Astrocyte of the cerebellum (primary cell): ENCODE results near the gene PURA.
"Not testable (repeated sequence)": the region's sequence is repeated elsewhere in the genome, so short reads cannot be mapped to it uniquely, and the experiment has no call there.

ENCODE experiments used
- DNase-seq: peaks from one replicate; pipeline ENCODE4 v3.0.0-alpha.2; 2011; ENCODE audit warnings: low read depth
- H3K4me3 ChIP-seq: 2 replicates; pipeline ENCODE4 v1.5.1; 2011; ENCODE audit warnings: mild to moderate bottlenecking, low read depth, low read length, moderate library complexity
- in situ Hi-C: cut with HindIII; loops from 2 replicates; pipeline ENCODE4 v1.10.0; 2017; ENCODE audit warnings: low sequenced_read_pairs
- TF ChIP-seq, protein P1 (sequence below): IDR thresholded peaks from 2 replicates; pipeline ENCODE4 v1.5.1; 2012; ENCODE audit warnings: low read length, low read depth, moderate library complexity, mild to moderate bottlenecking; ENCODE audit errors: missing control alignments

The PURA gene

DNA sequence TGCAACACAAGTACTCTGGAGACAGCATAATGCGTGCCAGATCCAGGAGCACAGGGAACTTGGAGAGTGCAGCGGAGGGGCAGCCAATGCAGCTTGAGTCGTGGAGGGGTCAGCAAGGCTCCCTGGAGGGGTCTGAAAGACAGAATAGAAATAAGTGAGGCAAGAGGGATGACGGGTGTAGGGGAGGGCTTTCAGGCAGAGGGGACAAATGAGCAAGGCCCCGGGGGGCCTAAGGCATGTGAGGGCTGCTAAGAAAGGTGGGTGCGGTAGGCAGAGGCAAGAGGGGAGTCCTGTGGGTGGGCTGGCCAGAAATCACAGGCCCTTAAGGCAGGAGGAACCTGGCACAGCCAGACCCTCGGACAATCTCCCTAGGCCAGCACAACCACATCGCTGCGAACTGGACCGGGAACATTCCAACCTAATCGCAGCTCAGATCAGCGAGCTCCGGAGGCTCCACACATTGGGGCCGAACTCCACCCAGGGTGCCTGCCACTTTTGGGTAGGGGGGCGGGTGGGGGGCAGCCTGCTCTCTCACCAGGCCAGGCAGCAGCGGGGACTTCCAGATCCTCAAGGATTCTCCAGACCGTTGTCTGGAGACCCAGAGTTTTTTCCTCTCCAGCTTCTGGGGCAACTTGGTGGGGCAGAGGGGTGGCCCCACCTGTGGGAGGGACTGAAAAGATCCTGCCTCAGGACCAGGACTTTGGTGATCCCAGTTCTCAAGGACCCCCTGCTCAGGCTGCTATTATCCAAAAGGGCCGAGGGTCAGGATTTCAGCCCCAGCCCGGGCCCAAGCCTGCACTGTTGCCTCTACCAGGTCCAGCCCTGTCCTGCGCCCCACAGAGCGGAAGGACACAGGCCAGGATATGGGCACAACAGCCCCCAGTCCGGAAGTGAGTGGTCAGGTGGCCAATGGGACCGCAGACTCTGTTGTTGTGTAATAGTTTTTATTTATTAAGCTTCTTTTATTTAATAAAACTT is 38.4 kb downstream of the PURA start:
- in situ Hi-C loops = no loop called here
- no peak overlapping the region for H3K4me3 ChIP-seq
- DNase-seq = no peak
- TF ChIP-seq, protein P1, sequence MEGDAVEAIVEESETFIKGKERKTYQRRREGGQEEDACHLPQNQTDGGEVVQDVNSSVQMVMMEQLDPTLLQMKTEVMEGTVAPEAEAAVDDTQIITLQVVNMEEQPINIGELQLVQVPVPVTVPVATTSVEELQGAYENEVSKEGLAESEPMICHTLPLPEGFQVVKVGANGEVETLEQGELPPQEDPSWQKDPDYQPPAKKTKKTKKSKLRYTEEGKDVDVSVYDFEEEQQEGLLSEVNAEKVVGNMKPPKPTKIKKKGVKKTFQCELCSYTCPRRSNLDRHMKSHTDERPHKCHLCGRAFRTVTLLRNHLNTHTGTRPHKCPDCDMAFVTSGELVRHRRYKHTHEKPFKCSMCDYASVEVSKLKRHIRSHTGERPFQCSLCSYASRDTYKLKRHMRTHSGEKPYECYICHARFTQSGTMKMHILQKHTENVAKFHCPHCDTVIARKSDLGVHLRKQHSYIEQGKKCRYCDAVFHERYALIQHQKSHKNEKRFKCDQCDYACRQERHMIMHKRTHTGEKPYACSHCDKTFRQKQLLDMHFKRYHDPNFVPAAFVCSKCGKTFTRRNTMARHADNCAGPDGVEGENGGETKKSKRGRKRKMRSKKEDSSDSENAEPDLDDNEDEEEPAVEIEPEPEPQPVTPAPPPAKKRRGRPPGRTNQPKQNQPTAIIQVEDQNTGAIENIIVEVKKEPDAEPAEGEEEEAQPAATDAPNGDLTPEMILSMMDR = no peak

DNA sequence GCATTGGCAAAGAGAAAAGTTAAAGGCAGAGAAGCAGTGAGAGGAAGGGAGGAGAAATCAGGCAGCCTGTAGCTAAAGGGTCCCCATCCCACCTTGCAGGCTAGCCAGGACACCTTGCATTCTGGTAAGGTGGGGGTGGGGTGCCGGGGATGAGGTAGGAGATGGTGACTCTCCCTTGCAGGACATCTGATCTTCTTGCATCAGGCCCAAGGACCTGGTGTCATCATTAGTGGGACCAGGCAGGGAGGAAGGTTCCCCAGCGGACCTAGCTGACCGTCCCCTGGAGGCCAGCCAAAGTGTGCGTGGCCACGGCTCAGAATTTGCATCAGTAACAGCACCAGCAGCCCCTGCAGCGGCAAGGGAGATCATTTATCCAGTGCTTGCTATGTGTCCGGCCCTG is 39.3 kb downstream of the PURA start:
- in situ Hi-C loops = no loop called here
- H3K4me3 ChIP-seq = no peak overlapping the region
- TF ChIP-seq, protein P1 = no peak
- DNase-seq = no peak

DNA sequence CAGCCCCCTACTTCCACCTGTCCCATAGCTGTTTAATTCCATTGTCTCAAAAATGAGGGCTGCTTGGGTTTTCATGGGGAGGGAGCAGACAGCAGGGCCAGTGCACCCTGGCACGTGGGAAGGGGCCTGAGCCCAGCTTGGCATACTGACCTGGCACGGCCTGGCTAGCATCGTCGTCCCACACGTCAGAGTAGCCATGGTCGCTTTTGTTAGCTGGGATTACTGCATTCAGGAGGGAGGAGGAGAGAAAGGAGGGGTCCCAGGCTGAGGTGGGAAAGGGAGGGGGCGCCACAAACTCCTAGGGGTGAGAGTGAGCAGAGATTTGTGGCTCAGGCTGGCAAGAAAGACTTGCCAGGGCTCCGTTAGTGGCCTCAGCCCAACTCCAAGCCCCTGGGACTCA is 40.0 kb downstream of the PURA start:
- in situ Hi-C loops = no loop called here
- DNase-seq = no peak
- H3K4me3 ChIP-seq = no peak overlapping the region
- TF ChIP-seq, protein P1 = no peak

DNA sequence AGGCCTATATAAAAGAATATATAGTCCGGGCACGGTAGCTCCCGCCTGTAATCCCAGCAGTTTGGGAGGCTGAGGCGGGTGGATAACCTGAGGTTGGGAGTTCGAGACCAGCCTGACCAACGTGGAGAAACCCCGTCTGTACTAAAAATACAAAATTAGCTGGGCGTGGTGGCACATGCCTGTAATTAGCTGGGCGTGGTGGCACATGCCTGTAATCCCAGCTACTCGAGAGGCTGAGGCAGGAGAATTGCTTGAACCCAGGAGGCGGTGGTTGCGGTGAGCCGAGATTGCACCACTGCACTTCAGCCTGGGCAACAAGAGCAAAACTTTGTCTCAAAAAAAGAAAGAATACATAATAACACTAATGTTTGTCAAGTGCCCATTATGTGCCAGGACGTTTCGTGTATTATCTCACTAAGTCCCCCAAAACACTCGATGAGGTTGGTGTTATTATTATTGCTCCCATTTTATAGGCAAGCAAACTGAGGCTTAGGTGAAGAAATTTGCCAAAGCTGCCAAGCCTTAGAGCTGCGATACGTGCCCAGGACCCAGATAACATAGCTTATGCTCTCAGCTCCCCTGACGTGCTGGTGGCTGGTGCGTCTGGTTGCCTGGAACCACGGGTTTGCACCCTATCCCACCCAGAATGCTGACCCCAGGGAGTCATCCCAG is 40.9 kb downstream of the PURA start:
- in situ Hi-C loops, DNase-seq, H3K4me3 ChIP-seq: not testable (repeated sequence)

DNA sequence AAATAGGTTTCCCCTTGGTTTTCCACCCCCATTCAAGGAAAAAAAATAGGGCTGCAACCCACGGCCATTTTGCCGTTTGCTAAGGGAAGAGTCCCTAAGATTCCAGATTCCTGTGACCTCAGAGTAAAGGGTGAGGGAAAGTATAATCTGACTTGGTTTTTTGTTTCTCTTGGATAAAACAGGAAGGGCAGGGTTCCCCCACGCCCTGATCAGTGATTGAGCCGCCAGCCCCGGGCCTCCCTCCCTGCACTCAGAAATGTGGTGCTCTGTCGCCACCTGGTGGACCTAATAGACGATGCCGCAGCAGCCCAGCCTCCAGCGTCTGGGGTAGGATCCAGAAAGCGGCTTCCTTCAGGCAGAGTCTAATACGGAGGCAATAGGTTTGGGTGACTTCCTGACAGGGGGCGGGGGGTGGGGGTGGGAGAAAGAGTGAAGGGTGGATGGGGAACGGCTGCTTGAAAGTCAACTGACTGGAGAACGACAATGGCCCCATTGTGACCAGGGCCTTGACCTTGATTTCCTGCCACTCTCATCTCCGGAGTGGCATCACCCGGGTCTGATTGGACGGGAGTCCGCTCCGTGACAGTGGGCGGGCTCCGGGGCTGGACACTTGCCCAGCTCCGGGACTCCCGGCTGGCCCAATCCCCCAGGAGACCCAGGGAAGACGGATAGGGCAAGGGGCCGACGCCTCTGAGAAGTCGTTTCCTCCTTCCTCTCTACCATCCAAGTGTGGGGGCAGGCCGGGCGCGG is 43.3 kb downstream of the PURA start:
- in situ Hi-C loops = no loop called here
- DNase-seq = peak; percentile 57
- TF ChIP-seq, protein P1 = peak; percentile 84
- H3K4me3 ChIP-seq = peak overlapping the region; percentile 27

DNA sequence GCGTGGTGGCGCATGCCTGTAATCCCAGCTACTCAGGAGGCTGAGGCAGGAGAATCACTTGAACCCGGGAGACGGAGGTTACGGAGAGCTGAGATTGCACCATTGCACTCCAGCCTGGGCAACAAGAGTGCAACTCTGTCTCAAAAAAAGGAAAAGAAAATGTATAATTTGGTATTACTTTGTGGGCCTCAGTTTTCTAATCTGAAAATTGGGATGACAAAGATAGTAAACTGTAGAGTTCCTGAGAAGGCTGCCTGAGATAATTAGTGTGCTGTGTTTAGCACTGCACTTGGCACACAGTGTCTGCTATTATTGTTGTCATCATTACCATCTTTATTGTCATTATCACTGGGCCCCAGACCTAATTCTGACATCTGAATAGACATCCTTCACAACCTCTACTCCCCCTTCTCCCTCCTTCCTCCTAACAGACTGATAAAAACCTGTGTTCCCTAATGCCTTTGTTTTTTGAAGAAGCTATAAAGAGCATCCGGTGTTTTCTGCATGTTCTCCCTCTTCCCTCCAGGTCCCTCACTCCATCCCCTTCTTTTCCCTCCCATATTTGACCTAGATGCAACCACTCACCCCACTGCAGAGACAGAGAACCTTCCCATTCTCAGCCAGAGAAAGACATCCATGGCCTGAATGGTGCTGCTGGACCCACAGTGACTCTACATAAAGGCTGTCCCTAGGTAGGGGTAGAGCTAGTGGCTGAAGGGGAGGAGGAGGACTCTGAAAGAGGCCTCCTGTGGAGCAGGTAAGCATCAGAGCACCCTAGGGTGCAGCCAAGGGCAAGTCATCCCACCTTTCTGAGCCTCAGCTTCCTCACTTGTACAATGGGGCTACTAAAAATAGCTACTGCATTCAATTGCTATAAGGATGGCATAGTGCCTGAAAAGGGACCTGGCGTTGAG is 45.4 kb downstream of the PURA start:
- in situ Hi-C loops = no loop called here
- DNase-seq = no peak
- no peak overlapping the region for H3K4me3 ChIP-seq
- TF ChIP-seq, protein P1 = no peak
